GM12878 (cell line): ENCODE results near the gene PDGFA. TPM values are rescaled to one million over a fixed set of nuclear protein-coding genes. Genes with fewer than 3 reads are reported as not detected.

Source experiments
- ATAC-seq: fragments of 200-7000 bp; cut with Tn5 transposase; 3 replicates; pipeline ENCODE4 v1.9.1; 2020; ENCODE audit warnings: mild to moderate bottlenecking, moderate library complexity
- BruUV-seq: library from RNA; stranded (reverse); fragments of 400-500 nt; replicated peaks from 2 replicates; lab custom pipeline; 2021; lab: Mats Ljungman, UMichigan
- CTCF ChIA-PET: fragments of 300-600 bp; sonication (Branson Sonifier 250); formaldehyde crosslinking; extraction: SDS; loops from one replicate; lab custom pipeline; 2021; ENCODE audit warnings: inconsistent platforms; lab: Yijun Ruan, JAX
- POLR2A ChIA-PET: fragments of 350-600 bp; formaldehyde crosslinking; extraction: SDS; loops from one replicate; lab custom pipeline; 2021; ENCODE audit warnings: inconsistent platforms; lab: Charles Lee
- RAD21 ChIA-PET: fragments of 300-600 bp; sonication (Branson Sonifier 250); formaldehyde crosslinking; loops from one replicate; lab custom pipeline; 2023; ENCODE audit warnings: antibody characterized with exemption; ENCODE audit not compliant: unreplicated experiment; lab: Charles Lee
- SMC1A ChIA-PET: fragments of 300-600 bp; sonication (Branson Sonifier 250); formaldehyde crosslinking; loops from one replicate; lab custom pipeline; 2023; ENCODE audit not compliant: unreplicated experiment, uncharacterized antibody; lab: Charles Lee
- DNase-seq: peaks from one replicate; pipeline ENCODE4 v3.0.0-alpha.2; 2011; ENCODE audit warnings: low read depth, low spot score
- FAIRE-seq: peaks from 3 replicates; lab custom pipeline; 2011; peaks lifted over from hg19 to GRCh38; lab: Jason Lieb, UNC
- H2AFZ ChIP-seq: 2 replicates; pipeline ENCODE4 v1.6.0; 2011; ENCODE audit warnings: low read depth, low read length, control low read depth; ENCODE audit not compliant: control insufficient read depth
- H3K27ac ChIP-seq: 2 replicates; pipeline ENCODE4 v1.5.1; 2011; ENCODE audit warnings: control low read depth; ENCODE audit not compliant: control insufficient read depth, insufficient read depth
- H3K27me3 ChIP-seq, 2 experiments: replicated peaks in 1 of 2; 2 replicates each; pipeline versions ENCODE4 v1.6.0 to v1.6.1; 2011; ENCODE audit warnings: low read length in 1 of 2; ENCODE audit not compliant: control insufficient read depth in 2 of 2, insufficient read depth in 2 of 2
- H3K36me3 ChIP-seq, 2 experiments: 2 replicates each; pipeline ENCODE4 v1.5.1; 2011; ENCODE audit warnings: low read length in 1 of 2; ENCODE audit not compliant: control insufficient read depth in 2 of 2, insufficient read depth in 2 of 2
- H3K4me1 ChIP-seq: 2 replicates; pipeline ENCODE4 v1.6.1; 2011; ENCODE audit warnings: mild to moderate bottlenecking, low read length, moderate library complexity, mixed read lengths; ENCODE audit not compliant: control insufficient read depth, insufficient read depth
- H3K4me2 ChIP-seq: 2 replicates; pipeline ENCODE4 v1.6.0; 2011; ENCODE audit warnings: control low read depth; ENCODE audit not compliant: control insufficient read depth, insufficient read depth
- H3K4me3 ChIP-seq: fragments of 200-600 bp; sonication (generic); 2 replicates; pipeline ENCODE4 v1.5.1; 2016
- H3K79me2 ChIP-seq: 2 replicates; pipeline ENCODE4 v1.6.0; 2011; ENCODE audit warnings: low read length; ENCODE audit not compliant: control insufficient read depth, insufficient read depth
- H3K9ac ChIP-seq: 2 replicates; pipeline ENCODE4 v1.8.0; 2011; ENCODE audit warnings: low read length, control low read depth, mixed read lengths; ENCODE audit not compliant: control insufficient read depth, insufficient read depth
- H3K9me3 ChIP-seq: replicated peaks from 3 replicates; pipeline ENCODE4 v1.5.1; 2011; ENCODE audit warnings: mild to moderate bottlenecking, low read length; ENCODE audit not compliant: control insufficient read depth, insufficient read depth
- H4K20me1 ChIP-seq: 2 replicates; pipeline ENCODE4 v1.6.0; 2011; ENCODE audit not compliant: control insufficient read depth, insufficient read depth
- BCLAF1 ChIP-seq: fragments of 450-650 bp; IDR thresholded peaks from 2 replicates; pipeline ENCODE4 v1.6.1; 2017; ENCODE audit warnings: antibody characterized with exemption, mild to moderate bottlenecking, moderate library complexity
- CEBPB ChIP-seq, 2 experiments: fragments of 150-350 bp in 1 of 2; IDR thresholded peaks; 2 replicates each; pipeline ENCODE4 v1.6.1; 2012 to 2014; ENCODE audit warnings: low read depth in 2 of 2, low read length in 2 of 2, borderline replicate concordance in 1 of 2, inconsistent platforms in 1 of 2
- CREB1 ChIP-seq: IDR thresholded peaks from 2 replicates; pipeline ENCODE4 v1.6.1; 2012; ENCODE audit warnings: low read depth, mild to moderate bottlenecking, inconsistent platforms
- E4F1 ChIP-seq: fragments of 450-650 bp; IDR thresholded peaks from 2 replicates; pipeline ENCODE4 v1.6.1; 2018; ENCODE audit warnings: borderline replicate concordance, mild to moderate bottlenecking; ENCODE audit not compliant: partially characterized antibody
- JUND ChIP-seq: IDR thresholded peaks from 2 replicates; pipeline ENCODE4 v1.6.1; 2012; ENCODE audit warnings: low read depth, mild to moderate bottlenecking, low read length, improper control_type of control experiment, moderate library complexity
- MEF2B ChIP-seq: fragments of 450-650 bp; IDR thresholded peaks from 2 replicates; pipeline ENCODE4 v1.6.1; 2018; ENCODE audit warnings: mild to moderate bottlenecking, moderate library complexity; ENCODE audit not compliant: partially characterized antibody, poor library complexity, severe bottlenecking
- SMAD1 ChIP-seq: fragments of 450-650 bp; IDR thresholded peaks from 2 replicates; pipeline ENCODE4 v1.6.1; 2018; ENCODE audit warnings: mild to moderate bottlenecking, low read depth; ENCODE audit not compliant: partially characterized antibody
- SUPT20H ChIP-seq: IDR thresholded peaks from 2 replicates; pipeline ENCODE4 v1.6.1; 2011; ENCODE audit warnings: low read depth, mild to moderate bottlenecking, low read length, moderate library complexity, borderline replicate concordance; ENCODE audit not compliant: control insufficient read depth
- WGBS: methylation state at CpG from one replicate; pipeline ENCODE4 v1.1.6; 2016; ENCODE audit warnings: low lambda C conversion rate; ENCODE audit not compliant: insufficient replicate concordance, insufficient coverage; ENCODE audit errors: missing lambda C conversion rate; 5-methylcytosine and 5-hydroxymethylcytosine counted together
- in situ Hi-C: fragments of 300-500 bp; cut with MboI; formaldehyde crosslinking; loops from 9 replicates; pipeline ENCODE4 v1.14.3; 2018; ENCODE audit warnings: mixed read lengths
- intact Hi-C: fragments of 100-400 bp; cut with micrococcal nuclease; formaldehyde crosslinking; loops from one replicate; pipeline ENCODE4 v1.14.2; 2022; ENCODE audit not compliant: unreplicated experiment
- polyA plus RNA-seq, 11 experiments: library from polyadenylated mRNA; depleted of rRNA in 4 of 11; unstranded in 6 of 11; stranded (reverse) in 5 of 11; fragments of >200 nt; fragmentation: Nextera tagmentation in 4 of 11; fragmentation: Illumina TruSeq in 1 of 11; extraction: Ambion mirVana in 4 of 11; extraction: Trizol in 1 of 11; gene quantifications; 1 replicate in 1 of 11; 2 replicates in 10 of 11; pipeline versions ENCODE4 v1.2.1 to v1.2.3, GENCODE V29; 2011 to 2016; ENCODE audit warnings: inconsistent platforms in 2 of 11, missing spikeins in 2 of 11, low read depth in 1 of 11
- total RNA-seq, 4 experiments: library from RNA; depleted of rRNA in 3 of 4; stranded (reverse); fragments of >200 nt in 3 of 4; fragmentation: Illumina TruSeq in 1 of 4; extraction: Trizol in 1 of 4; gene quantifications; 2 replicates each; pipeline versions ENCODE4 v1.2.1 to v1.2.3, GENCODE V29; 2013 to 2021
- TF ChIP-seq, protein P1 (sequence below): IDR thresholded peaks from 2 replicates; pipeline ENCODE4 v1.6.1; 2012; ENCODE audit warnings: low read depth, low read length, improper control_type of control experiment

Gene PDGFA
- total and polyA plus RNA-seq, 10 of the 15 experiments (the other 5 are each of a cell fraction or from before 2014, with no cell fraction given), result 2.5 to 10.0 (median 5.6) TPM

DNA sequence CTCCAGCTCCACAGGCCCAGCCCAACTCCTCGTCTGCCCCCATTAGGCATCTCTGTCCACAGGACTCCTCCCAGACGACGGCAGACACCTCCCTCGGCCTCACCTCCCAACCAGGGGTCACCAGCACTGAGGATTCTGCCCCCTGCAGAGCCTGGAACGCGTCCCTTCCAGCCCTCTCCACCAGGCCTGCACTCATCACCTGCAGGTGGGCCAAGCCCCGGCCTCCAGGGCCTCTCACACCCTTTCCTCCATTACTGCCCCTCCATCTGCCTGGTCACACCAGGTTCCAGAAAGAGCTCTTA is 42.7 kb upstream of the PDGFA start:
- no peak overlapping the region for H3K4me2 ChIP-seq
- no peak for DNase-seq
- RAD21 ChIA-PET, result no interaction called here
- ATAC-seq, result no peak
- no peaks in the 10 kb centered on the region for H3K79me2 ChIP-seq
- no peak overlapping the region for H3K4me3 ChIP-seq
- H3K9ac ChIP-seq, result no peak overlapping the region
- TF ChIP-seq CREB1, result no peak
- no peak for TF ChIP-seq SUPT20H
- no peak for TF ChIP-seq CEBPB (IDR thresholded peaks at IDR 0.05; ENCODE audit: borderline replicate concordance in 1 of 2, low read depth in 2 of 2, low read length in 2 of 2)
- TF ChIP-seq, all 136 proteins: peak for 0
- no peak overlapping the region for H3K27ac ChIP-seq
- intact Hi-C loops (no loop called here), in situ Hi-C loops (no loop called here)
- H3K36me3 ChIP-seq, result no peaks in the 10 kb centered on the region
- CTCF ChIA-PET, result no interaction called here
- SMC1A ChIA-PET, result no interaction called here
- no TSS peak for BruUV-seq
- FAIRE-seq, result no peak
- H3K9me3 ChIP-seq, result peaks cover 2% of the 10 kb centered on the region; the same call in 1 of the 3 replicates
- no peak overlapping the region for H2AFZ ChIP-seq
- 62% methylated on average over 7 of the region's 7 CpGs for WGBS
- no peaks in the 10 kb centered on the region for H4K20me1 ChIP-seq
- H3K27me3 ChIP-seq, result no peaks in the 10 kb centered on the region
- POLR2A ChIA-PET, result no interaction called here
- no peaks in the 10 kb centered on the region for H3K4me1 ChIP-seq

DNA sequence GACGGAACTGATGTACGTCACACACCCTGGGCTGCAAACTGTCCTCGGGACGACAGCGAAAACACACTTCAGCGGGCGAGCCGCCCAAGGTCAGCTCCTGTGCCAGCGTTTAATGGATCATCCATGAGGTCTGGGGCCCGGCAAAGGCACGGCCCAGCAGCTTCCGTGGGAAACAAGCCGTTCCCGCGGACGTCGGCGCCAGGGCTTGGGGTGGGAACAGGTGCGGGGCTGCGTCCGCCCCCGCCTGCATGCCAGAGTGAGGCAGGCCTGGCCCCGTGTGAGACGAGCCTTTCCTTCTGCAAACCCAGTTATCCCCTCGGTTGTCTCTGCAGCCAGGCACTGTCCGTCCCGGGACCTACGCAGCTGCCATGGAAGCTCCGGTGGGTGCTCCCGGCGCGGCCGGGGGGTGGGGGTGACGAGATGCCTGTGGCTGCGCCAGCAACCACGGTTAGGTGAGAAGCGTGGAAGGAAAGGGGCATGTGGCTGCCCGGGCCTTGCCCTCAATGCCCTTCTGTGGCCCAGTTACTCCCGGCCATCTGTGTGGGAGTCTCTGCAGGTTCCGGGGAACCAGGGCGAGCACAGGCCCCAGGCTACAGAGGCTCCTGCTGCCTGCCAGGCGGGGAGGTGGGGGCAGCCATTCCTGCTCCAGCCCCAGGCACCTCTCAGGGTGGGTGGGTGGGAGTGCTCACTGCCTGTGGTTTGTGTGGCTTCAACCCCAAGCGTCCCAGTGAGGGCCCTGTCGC is 42.2 kb upstream of the PDGFA start:
- no peaks in the 10 kb centered on the region for H3K36me3 ChIP-seq
- 93% methylated on average over 39 of the region's 44 CpGs for WGBS
- RAD21 ChIA-PET, result no interaction called here
- TF ChIP-seq JUND (no peak), E4F1 (no peak), MEF2B (no peak), BCLAF1 (no peak), SMAD1 (no peak)
- TF ChIP-seq, protein P1, sequence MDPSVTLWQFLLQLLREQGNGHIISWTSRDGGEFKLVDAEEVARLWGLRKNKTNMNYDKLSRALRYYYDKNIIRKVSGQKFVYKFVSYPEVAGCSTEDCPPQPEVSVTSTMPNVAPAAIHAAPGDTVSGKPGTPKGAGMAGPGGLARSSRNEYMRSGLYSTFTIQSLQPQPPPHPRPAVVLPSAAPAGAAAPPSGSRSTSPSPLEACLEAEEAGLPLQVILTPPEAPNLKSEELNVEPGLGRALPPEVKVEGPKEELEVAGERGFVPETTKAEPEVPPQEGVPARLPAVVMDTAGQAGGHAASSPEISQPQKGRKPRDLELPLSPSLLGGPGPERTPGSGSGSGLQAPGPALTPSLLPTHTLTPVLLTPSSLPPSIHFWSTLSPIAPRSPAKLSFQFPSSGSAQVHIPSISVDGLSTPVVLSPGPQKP, result no peak

More for the DNA sequence above, 42.2 kb upstream of the PDGFA start:
- Histone ChIP-seq H3K4me2 (no peak overlapping the region), H3K9ac (no peak overlapping the region), H2AFZ (no peak overlapping the region), H3K27me3 (no peaks in the 10 kb centered on the region), H3K27ac (no peak overlapping the region), H3K9me3 (peaks cover 2% of the 10 kb centered on the region; the same call in 1 of the 3 replicates), H3K4me3 (no peak overlapping the region), H3K79me2 (no peaks in the 10 kb centered on the region), H4K20me1 (no peaks in the 10 kb centered on the region), H3K4me1 (no peaks in the 10 kb centered on the region)
- BruUV-seq, result no TSS peak
- CTCF ChIA-PET, result no interaction called here
- POLR2A ChIA-PET, result no interaction called here
- in situ Hi-C loops (no loop called here), intact Hi-C loops (no loop called here)
- ATAC-seq (no peak), DNase-seq (no peak), FAIRE-seq (no peak)
- SMC1A ChIA-PET, result no interaction called here
